GM21423 (cell line): ENCODE data around the gene TOMM40.
"Not testable (repeated sequence)": the region's sequence is repeated elsewhere in the genome, so short reads cannot be mapped to it uniquely, and the experiment has no call there.

Experiments used
- ATAC-seq: cut with Tn5 transposase; IDR thresholded peaks from one replicate; pipeline ENCODE4 v1.9.1; 2021; ENCODE audit warnings: mild to moderate bottlenecking, moderate library complexity; ENCODE audit not compliant: unreplicated experiment

Gene TOMM40

GRCh38 chr19:44924243-44924725 is 33.2 kb downstream of the TOMM40 start:
- ATAC-seq, result no peak

DNA sequence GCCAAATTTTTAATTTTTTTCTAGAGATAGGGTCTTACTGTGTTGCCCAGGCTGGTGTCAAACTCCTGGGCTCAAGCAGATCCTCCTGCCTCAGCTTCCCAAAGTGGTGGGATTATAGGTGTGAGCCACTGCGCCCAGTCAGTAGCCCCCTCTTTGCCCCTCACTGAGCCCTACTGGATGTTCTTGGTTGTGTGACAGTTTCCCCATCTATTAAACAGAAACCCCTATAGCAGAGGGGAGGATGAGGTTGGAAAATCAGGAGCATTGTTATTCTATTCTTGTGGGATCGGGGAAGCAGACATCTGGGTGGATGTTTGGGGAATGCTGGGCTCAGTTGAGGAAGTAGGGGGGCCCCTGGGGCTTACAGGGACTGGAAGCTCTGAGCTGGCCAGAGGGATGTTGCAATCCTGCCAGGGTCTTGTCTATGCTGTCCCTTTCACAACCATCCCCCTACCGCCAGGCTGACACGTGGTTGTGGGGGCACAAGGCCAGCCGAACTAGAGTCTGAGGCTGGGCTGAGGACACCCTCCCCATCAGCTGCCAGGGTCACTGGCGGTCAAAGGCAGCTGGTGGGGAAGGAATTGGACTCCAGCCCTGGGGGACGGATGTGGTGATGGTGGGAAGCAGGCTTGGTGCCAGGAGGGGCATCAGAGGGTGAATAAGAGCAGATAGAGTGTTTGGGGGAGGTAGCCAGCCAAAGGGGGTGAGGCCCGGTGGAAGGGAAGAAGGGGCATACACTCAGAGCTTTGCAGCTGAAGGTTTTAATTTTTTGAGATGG is 34.2 kb downstream of the TOMM40 start:
- no peak for ATAC-seq

- not testable (repeated sequence) for ATAC-seq
Observed at GRCh38 chr19:44926245-44927077, 35.4 kb downstream of the TOMM40 start.

- no peak for ATAC-seq
Observed at GRCh38 chr19:44927746-44928145, 36.7 kb downstream of the TOMM40 start.

DNA sequence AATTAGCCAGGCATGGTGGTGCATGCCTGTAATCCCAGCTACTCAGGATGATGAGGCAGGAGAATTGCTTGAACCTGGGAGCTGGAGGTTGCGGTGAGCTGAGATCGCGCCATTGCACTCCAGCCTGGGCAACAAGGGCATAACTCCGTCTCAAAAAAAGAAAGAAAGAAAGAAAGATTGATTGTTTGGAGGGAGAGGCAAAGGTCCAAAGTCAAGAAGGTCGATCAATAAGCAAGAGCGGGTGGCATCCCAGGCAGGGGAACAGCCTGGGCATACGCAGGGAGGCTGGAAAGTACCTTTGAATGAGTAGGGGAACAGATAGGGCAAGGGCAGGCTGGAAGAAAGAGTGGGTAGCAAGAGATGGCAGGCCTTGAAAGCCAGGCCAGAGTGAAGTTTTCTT is 39.0 kb downstream of the TOMM40 start:
- ATAC-seq, result no peak

GRCh38 chr19:44931541-44931940 is 40.5 kb downstream of the TOMM40 start:
- no peak for ATAC-seq

GRCh38 chr19:44939668-44940067 is 48.6 kb downstream of the TOMM40 start:
- ATAC-seq, result no peak

DNA sequence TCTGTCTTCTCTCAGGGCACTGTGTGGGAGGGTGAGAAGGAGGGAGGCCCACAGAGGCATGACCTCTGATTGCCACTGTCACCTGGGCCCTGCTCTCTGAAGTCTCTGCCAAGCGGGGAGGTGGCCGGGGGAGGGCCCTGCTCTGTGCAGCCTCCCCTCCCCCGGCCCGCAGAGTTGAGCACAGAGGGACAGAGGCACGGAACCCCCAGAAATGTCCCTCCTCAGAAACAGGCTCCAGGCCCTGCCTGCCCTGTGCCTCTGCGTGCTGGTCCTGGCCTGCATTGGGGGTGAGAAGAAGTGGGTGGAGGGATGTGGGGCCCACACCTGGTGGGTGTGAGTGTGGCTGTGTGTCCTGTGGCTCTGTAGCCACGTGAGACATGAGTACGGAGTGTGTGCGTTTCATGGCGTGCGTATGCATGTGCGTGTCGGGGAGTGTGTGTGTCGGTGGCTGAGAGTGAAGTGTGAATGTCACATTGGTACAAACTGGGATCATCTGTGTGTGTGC is 51.1 kb downstream of the TOMM40 start, which contains the start of gene APOC4:
TSS of gene APOC4 (plus strand) at position 171 of the 505 bp plus-strand sequence. CDS start at position 212, 41 bp downstream.
- no peak for ATAC-seq

DNA sequence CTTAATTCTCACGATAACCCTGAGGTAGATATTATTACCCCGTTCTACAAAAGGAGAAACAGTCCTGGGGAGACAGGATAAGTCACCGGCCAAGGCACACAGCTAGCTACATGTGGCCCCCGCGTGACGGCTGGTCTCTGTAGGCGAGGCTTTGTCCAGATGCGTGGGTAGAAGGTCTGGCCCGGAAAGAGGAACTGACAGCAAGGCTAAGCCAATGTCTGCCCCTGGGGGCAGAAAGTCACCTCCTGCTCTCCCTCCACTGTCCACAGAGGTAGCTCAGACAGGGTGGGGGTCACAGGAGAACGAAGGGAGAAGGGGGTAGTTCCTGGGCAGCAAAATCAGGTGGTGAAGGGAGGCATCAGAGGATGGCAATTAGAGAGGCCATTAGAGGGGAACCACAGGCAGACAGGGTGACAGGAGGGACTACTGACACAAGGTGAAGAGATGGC is 52.8 kb downstream of the TOMM40 start:
- ATAC-seq, result no peak

DNA sequence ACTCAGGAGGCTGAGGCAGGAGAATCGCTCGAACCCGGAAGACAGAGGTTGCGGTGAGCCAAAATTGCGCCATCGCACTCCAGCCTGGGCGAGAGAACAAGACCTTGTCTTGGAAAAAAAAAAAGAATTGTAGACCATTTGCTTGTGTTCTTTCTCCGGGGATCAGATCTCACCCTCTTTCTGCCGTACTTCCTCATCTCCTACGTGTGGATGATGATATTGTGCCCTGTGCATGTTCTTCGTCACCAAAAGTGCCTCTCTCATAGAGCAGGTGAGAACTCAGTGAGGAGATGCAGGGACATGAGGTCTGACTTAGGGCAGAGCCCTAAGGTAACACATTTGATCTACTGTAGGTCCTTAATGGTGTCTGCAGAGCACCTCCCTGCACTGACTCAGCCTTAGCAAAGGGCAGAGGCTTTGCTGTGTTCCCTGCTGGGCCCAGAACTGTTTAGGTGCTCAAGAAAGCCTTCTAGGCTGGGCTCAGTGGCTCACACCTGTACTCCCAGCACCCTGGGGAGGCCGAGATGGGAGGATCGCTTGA is 56.1 kb downstream of the TOMM40 start:
- ATAC-seq, result no peak

DNA sequence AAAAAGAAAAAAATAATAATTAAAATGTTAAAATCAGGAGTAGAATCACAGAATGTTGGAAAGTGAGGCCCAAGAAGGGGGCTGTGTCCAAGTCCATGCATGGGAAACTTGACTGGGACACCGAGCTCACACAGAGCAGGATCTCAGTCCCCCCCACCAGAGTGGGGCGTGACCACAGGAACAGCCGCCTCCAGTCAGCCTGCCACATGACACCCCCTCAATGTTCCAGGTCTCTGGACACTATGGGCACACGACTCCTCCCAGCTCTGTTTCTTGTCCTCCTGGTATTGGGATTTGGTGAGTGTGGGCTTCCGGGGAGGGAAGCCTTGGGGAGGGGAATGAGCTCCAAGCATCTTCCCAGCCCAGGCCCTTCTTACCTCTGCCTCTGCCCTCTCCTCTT is 57.2 kb downstream of the TOMM40 start:
- no peak for ATAC-seq

DNA sequence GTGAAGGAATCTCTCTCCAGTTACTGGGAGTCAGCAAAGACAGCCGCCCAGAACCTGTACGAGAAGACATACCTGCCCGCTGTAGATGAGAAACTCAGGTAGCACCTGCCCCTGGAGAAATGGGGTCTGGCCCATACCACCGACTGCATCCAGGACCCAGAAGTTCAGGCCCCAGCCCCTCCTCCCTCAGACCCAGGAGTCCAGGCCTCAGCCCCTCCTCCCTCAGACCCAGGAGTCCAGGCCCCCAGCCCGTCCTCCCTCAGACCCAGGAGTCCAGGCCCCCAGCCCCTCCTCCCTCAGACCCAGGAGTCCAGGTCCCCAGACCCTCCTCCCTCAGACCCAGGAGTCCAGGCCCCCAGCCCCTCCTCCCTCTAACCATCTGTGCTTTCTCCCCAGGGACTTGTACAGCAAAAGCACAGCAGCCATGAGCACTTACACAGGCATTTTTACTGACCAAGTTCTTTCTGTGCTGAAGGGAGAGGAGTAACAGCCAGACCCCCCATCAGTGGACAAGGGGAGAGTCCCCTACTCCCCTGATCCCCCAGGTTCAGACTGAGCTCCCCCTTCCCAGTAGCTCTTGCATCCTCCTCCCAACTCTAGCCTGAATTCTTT is 57.8 kb downstream of the TOMM40 start:
- no peak for ATAC-seq

GRCh38 chr19:44949550-44949949 is 58.5 kb downstream of the TOMM40 start:
- ATAC-seq, result no peak

DNA sequence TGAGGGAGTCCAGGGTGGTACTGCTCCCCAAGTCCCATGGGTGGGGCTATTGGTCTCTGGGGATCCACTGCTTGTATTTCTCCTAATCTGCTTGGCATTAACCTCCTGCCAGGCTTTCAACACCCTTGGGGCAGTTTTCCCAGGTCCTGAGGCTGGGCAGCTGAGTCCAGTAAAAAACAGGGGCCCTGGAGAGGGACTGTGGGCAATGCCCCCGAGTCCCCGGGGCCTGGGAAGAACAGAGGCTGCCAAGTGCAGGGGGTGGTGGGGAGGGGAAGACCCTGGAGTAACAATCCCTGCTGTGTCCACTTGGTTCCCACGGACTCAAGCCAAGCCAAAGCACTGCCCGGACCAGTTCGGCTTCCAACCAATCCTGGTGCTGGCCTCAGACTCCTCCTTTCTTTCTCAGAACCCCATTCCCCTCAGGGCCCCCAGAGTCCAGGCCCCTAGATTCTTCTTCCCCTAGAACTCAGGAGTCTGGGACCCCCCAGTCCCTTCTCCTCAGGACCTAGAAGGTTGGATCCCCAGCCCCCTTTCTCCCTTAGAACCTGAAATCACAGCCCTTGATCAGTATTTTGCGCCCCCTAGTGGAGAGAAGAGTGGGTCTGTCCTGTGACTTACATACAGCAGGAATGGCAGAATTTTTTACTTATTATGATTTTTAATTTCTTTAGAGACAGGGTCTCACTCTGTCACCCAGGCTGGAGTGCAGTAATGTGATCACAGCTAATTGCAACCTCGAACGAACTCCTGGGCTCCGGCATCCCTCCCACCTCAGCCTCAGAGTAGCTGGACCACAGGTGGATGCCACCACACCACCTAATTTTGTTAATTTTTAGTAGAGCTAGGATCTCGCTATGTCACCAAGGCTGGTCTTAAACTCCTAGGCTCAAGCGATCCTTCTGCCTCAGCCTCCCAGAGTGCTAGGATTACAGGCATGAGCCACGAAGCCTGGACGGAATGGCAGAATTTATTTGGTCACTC is 60.4 kb downstream of the TOMM40 start:
- no peak for ATAC-seq
